K562 (cell line): ENCODE data around the gene ADAMTS1.

Experiments used
- AFF4 ChIP-seq: sonication (generic); formaldehyde crosslinking; IDR thresholded peaks from 2 replicates; pipeline ENCODE4 v1.8.0; 2023; ENCODE audit warnings: mild to moderate bottlenecking, missing genetic modification reagents
- CTCF ChIP-seq, 3 experiments: IDR thresholded peaks in 2 of 3; conservative IDR thresholded peaks in 1 of 3; 2 replicates each; pipeline ENCODE4 v1.5.1; 2011 to 2012; ENCODE audit warnings: low read length in 3 of 3, mild to moderate bottlenecking in 3 of 3, control low read depth in 2 of 3, improper control_type of control experiment in 1 of 3, inconsistent platforms in 1 of 3, low read depth in 1 of 3, mixed read lengths in 1 of 3, moderate library complexity in 1 of 3; ENCODE audit not compliant: insufficient read depth in 2 of 3
- EGR1 ChIP-seq: fragments of 450-650 bp; conservative IDR thresholded peaks from 2 replicates; pipeline ENCODE4 v1.6.1; 2017; ENCODE audit warnings: mild to moderate bottlenecking
- ETS1 ChIP-seq: conservative IDR thresholded peaks from 2 replicates; pipeline ENCODE4 v1.6.1; 2011; ENCODE audit warnings: low read depth, mild to moderate bottlenecking, low read length; ENCODE audit not compliant: control insufficient read depth
- IRF1 ChIP-seq: sonication (generic); formaldehyde crosslinking; IDR thresholded peaks from 2 replicates; pipeline ENCODE4 v1.8.0; 2022; ENCODE audit warnings: missing genetic modification reagents, mild to moderate bottlenecking, borderline replicate concordance
- NONO ChIP-seq, 2 experiments: fragments of 200-400 bp in 1 of 2; fragments of 450-650 bp in 1 of 2; formaldehyde crosslinking in 1 of 2; IDR thresholded peaks; 2 replicates each; pipeline ENCODE4 v1.6.1; 2017; ENCODE audit warnings: low read depth in 2 of 2, mild to moderate bottlenecking in 2 of 2, moderate library complexity in 2 of 2, low read length in 1 of 2
- POLR2AphosphoS2 ChIP-seq: IDR thresholded peaks from 2 replicates; pipeline ENCODE4 v1.6.1; 2012; ENCODE audit warnings: low read length, improper control_type of control experiment
- ZBTB17 ChIP-seq: fragments of 450-650 bp; formaldehyde crosslinking; IDR thresholded peaks from 2 replicates; pipeline ENCODE4 v1.4.0; 2020; ENCODE audit warnings: mild to moderate bottlenecking
- ZC3H4 ChIP-seq: sonication (generic); formaldehyde crosslinking; IDR thresholded peaks from 2 replicates; pipeline ENCODE4 v1.9.0; 2021; ENCODE audit warnings: missing genetic modification reagents, borderline replicate concordance
- ZFX ChIP-seq: sonication (generic); formaldehyde crosslinking; IDR thresholded peaks from 2 replicates; pipeline ENCODE4 v1.8.0; 2022; ENCODE audit warnings: mild to moderate bottlenecking, missing genetic modification reagents, moderate library complexity
- ZNF592 ChIP-seq: fragments of 450-650 bp; IDR thresholded peaks from 2 replicates; pipeline ENCODE4 v1.6.1; 2017; ENCODE audit warnings: antibody characterized with exemption, mild to moderate bottlenecking

GRCh38 chr21:26842974-26843932 is 2.0 kb downstream of the ADAMTS1 start:
- TF ChIP-seq NONO (IDR thresholded peaks at IDR 0.05; ENCODE audit: low read depth in 2 of 2, low read length in 1 of 2) (no peak), AFF4 (CRISPR knock-in tag) (no peak), CTCF (IDR thresholded peaks at IDR 0.05 in 2 of 3, conservative IDR thresholded peaks at IDR 0.05 in 1 of 3; ENCODE audit: insufficient read depth in 2 of 3, low read depth in 1 of 3, low read length in 3 of 3) (no peak), ZC3H4 (CRISPR knock-in tag) (no peak), EGR1 (no peak), ETS1 (no peak), IRF1 (no peak), POLR2AphosphoS2 (no peak), ZBTB17 (CRISPR knock-in tag) (no peak), ZNF592 (no peak), ZFX (CRISPR knock-in tag) (no peak)
